ENCODE data around the gene TLK2.

The TLK2 gene

DNA sequence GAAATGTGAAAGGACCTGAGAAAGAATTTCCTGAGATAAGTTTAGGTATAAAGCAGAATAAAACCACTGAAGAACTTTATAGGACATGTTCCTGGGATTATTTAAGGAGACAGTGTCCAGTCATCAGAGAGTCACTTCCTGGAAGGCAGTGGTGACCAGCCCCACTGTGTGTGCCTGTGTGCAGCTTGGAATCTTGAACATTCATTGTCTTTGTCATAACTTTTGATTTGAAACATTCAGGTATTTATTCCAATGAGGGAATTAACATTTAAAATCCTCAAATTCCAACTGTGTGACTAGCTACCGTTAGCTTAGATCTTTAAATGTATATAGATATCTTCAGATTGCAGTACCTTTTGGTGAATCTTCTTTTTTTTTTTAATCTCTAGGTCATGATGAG is 87.2 kb downstream of the TLK2 start:
- no peak for TF ChIP-seq POLR2AphosphoS5 (IDR thresholded peaks at IDR 0.05; ENCODE audit: low read depth, low read length)
- TF ChIP-seq SIN3A (IDR thresholded peaks at IDR 0.05; ENCODE audit: borderline replicate concordance, insufficient read depth, low read length), result no peak
- no peak for TF ChIP-seq FOXP2 (optimal IDR thresholded peaks at IDR 0.05; ENCODE audit: borderline replicate concordance, extremely low read depth, extremely low read length, insufficient read depth)
- TF ChIP-seq REST (IDR thresholded peaks at IDR 0.05; ENCODE audit: insufficient read depth in 1 of 2, low read depth in 2 of 2, low read length in 2 of 2), result no peak
- no peak for TF ChIP-seq TAF1 (IDR thresholded peaks at IDR 0.05; ENCODE audit: borderline replicate concordance, insufficient read depth, low read length)

- no peak for TF ChIP-seq TAF1 (IDR thresholded peaks at IDR 0.05; ENCODE audit: borderline replicate concordance, insufficient read depth, low read length)
- TF ChIP-seq REST (IDR thresholded peaks at IDR 0.05; ENCODE audit: insufficient read depth in 1 of 2, low read depth in 2 of 2, low read length in 2 of 2), result no peak
- no peak for TF ChIP-seq FOXP2 (optimal IDR thresholded peaks at IDR 0.05; ENCODE audit: borderline replicate concordance, extremely low read depth, extremely low read length, insufficient read depth)
- no peak for TF ChIP-seq POLR2AphosphoS5 (IDR thresholded peaks at IDR 0.05; ENCODE audit: low read depth, low read length)
- no peak for TF ChIP-seq SIN3A (IDR thresholded peaks at IDR 0.05; ENCODE audit: borderline replicate concordance, insufficient read depth, low read length)
Measured at GRCh38 chr17:62566996-62567578, 88.5 kb downstream of the TLK2 start.

GRCh38 chr17:62572488-62572887 is 93.9 kb downstream of the TLK2 start:
- no peak for TF ChIP-seq REST (IDR thresholded peaks at IDR 0.05; ENCODE audit: insufficient read depth in 1 of 2, low read depth in 2 of 2, low read length in 2 of 2)

DNA sequence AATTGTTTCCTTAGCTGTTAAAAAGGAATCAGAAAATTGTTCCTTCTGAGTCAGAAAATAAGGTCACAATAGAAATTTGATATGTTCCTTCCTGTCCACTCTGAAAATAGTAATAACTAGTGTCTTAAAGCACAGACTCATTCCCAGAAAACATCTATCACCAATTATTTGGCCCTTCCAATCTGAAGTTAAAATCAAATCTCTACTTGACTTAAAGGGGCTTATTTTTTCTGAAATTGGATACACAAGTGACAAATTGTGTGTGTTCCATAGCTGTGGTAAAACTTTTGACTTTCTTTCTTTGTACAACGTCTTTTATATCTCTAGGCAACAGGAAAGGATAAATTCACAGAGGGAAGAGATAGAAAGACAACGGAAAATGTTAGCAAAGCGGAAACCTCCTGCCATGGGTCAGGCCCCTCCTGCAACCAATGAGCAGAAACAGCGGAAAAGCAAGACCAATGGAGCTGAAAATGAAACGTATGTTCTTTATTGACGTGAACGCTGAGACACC is 94.3 kb downstream of the TLK2 start:
- no peak for TF ChIP-seq TAF1 (IDR thresholded peaks at IDR 0.05; ENCODE audit: borderline replicate concordance, insufficient read depth, low read length)
- TF ChIP-seq SIN3A (IDR thresholded peaks at IDR 0.05; ENCODE audit: borderline replicate concordance, insufficient read depth, low read length), result no peak
- no peak for TF ChIP-seq POLR2AphosphoS5 (IDR thresholded peaks at IDR 0.05; ENCODE audit: low read depth, low read length)
- TF ChIP-seq FOXP2 (optimal IDR thresholded peaks at IDR 0.05; ENCODE audit: borderline replicate concordance, extremely low read depth, extremely low read length, insufficient read depth), result no peak
- TF ChIP-seq REST (IDR thresholded peaks at IDR 0.05; ENCODE audit: insufficient read depth in 1 of 2, low read depth in 2 of 2, low read length in 2 of 2), result no peak

Data from PFSK-1 (cell line).